Keratinocyte (primary cell): Measurements from ENCODE around the gene ATF3. TPM values are rescaled to one million over a fixed set of nuclear protein-coding genes. Genes with fewer than 3 reads are reported as not detected.

ENCODE experiments used
- DNase-seq: peaks from one replicate; pipeline ENCODE4 v3.0.0-alpha.2; 2011; ENCODE audit warnings: low read depth, missing footprints, low spot score
- FAIRE-seq: peaks from 2 replicates; lab custom pipeline; 2011; peaks lifted over from hg19 to GRCh38; lab: Jason Lieb, UNC
- H2AFZ ChIP-seq: 2 replicates; pipeline ENCODE4 v1.6.0; 2012; ENCODE audit warnings: low read length, control low read depth, inconsistent platforms; ENCODE audit not compliant: control insufficient read depth
- H3K27ac ChIP-seq: 2 replicates; pipeline ENCODE4 v1.5.1; 2011; ENCODE audit warnings: low read length; ENCODE audit not compliant: control insufficient read depth, insufficient read depth
- H3K27me3 ChIP-seq: 3 replicates; pipeline ENCODE4 v1.6.0; 2011; ENCODE audit warnings: low read length; ENCODE audit not compliant: control insufficient read depth, insufficient read depth; ENCODE audit errors: extremely low read depth
- H3K36me3 ChIP-seq, 2 experiments: 2 replicates in 1 of 2; 3 replicates in 1 of 2; pipeline ENCODE4 v1.5.1; 2011; ENCODE audit warnings: low read length in 2 of 2, mild to moderate bottlenecking in 1 of 2; ENCODE audit not compliant: control insufficient read depth in 2 of 2, insufficient read depth in 2 of 2; ENCODE audit errors: extremely low read depth in 1 of 2
- H3K4me1 ChIP-seq: 3 replicates; pipeline ENCODE4 v1.5.1; 2011; ENCODE audit warnings: low read length; ENCODE audit not compliant: control insufficient read depth, insufficient read depth; ENCODE audit errors: extremely low read depth
- H3K4me2 ChIP-seq: 3 replicates; pipeline ENCODE4 v1.6.0; 2011; ENCODE audit warnings: low read depth, low read length; ENCODE audit not compliant: control insufficient read depth, insufficient read depth; ENCODE audit errors: extremely low read depth
- H3K4me3 ChIP-seq, 3 experiments: fragments of 200-600 bp in 1 of 3; sonication (generic) in 1 of 3; 2 replicates in 2 of 3; 3 replicates in 1 of 3; pipeline ENCODE4 v1.5.1; 2011 to 2016; ENCODE audit warnings: low read length in 3 of 3, mild to moderate bottlenecking in 3 of 3, control low read depth in 2 of 3, inconsistent platforms in 1 of 3, low read depth in 1 of 3, mixed read lengths in 1 of 3, mixed run types in 1 of 3, moderate library complexity in 1 of 3; ENCODE audit not compliant: control insufficient read depth in 2 of 3, insufficient read depth in 2 of 3; ENCODE audit errors: extremely low read depth in 1 of 3
- H3K79me2 ChIP-seq: 2 replicates; pipeline ENCODE4 v1.6.0; 2012; ENCODE audit warnings: low read length; ENCODE audit not compliant: control insufficient read depth, insufficient read depth
- H3K9ac ChIP-seq: 3 replicates; pipeline ENCODE4 v1.6.0; 2011; ENCODE audit warnings: low read length; ENCODE audit not compliant: control insufficient read depth, insufficient read depth; ENCODE audit errors: extremely low read depth
- H3K9me1 ChIP-seq: 3 replicates; pipeline ENCODE4 v1.6.0; 2011; ENCODE audit warnings: low read length; ENCODE audit not compliant: control insufficient read depth, insufficient read depth; ENCODE audit errors: extremely low read depth
- H3K9me3 ChIP-seq: 2 replicates; pipeline ENCODE4 v1.5.1; 2012; ENCODE audit warnings: low read depth, low read length; ENCODE audit not compliant: control insufficient read depth
- H4K20me1 ChIP-seq: 3 replicates; pipeline ENCODE4 v1.6.0; 2011; ENCODE audit warnings: low read length; ENCODE audit not compliant: control insufficient read depth, insufficient read depth; ENCODE audit errors: extremely low read depth
- CTCF ChIP-seq, 3 experiments: IDR thresholded peaks in 1 of 3; conservative IDR thresholded peaks in 1 of 3; optimal IDR thresholded peaks in 1 of 3; 2 replicates in 2 of 3; 3 replicates in 1 of 3; pipeline versions ENCODE3 to v1.5.1; 2011; ENCODE audit warnings: low read length in 3 of 3, mild to moderate bottlenecking in 3 of 3, moderate library complexity in 2 of 3, control low read depth in 1 of 3, inconsistent platforms in 1 of 3; ENCODE audit not compliant: insufficient read depth in 2 of 3; ENCODE audit errors: extremely low read depth in 1 of 3
- EZH2 ChIP-seq: IDR thresholded peaks from one replicate; pipeline ENCODE4 v1.6.1; 2012; ENCODE audit warnings: inconsistent platforms, mild to moderate bottlenecking, low read length, moderate library complexity
- dilution Hi-C: fragments of 300-500 bp; cut with MboI; formaldehyde crosslinking; loops from one replicate; pipeline ENCODE4 v1.7.0; 2020; ENCODE audit warnings: low sequenced_read_pairs; ENCODE audit not compliant: extremely low pct_ligation_motif_present
- polyA plus RNA-seq, 5 experiments: library from polyadenylated mRNA; depleted of rRNA in 3 of 5; stranded (reverse) in 3 of 5; stranded (forward) in 1 of 5; unstranded in 1 of 5; fragments of >200 nt; gene quantifications; 1 replicate in 1 of 5; 2 replicates in 3 of 5; 3 replicates in 1 of 5; pipeline versions ENCODE4 v1.2.1 to v1.2.3, GENCODE V29; 2011 to 2012; ENCODE audit warnings: missing spikeins in 2 of 5, low read depth in 1 of 5, low replicate concordance in 1 of 5

The ATF3 gene
- polyA plus RNA-seq, 1 donor (not counting 4 experiments of a cell fraction or from before 2014, with no cell fraction given): 45.1 TPM

DNA sequence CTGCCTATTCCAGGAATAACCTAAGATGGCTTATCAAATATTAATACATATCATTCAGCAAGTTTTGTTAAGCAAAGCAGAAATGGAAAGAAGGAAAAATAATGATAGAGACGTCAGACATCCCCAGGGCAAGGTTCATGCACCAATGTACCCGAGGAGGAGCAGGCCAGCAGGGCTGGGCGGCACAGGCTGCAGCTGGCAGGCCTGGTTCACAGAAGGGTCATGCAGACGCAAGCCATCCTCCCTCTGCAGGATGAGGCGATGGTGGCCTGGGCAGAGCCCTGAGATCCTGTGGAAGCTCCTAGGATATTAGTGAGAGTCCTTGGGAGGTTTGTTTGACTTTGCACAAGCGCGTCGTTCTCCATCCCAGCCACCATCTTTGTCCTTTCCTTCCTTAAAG lies 61.0 kb downstream of the ATF3 start:
- Histone ChIP-seq H3K79me2 (no peaks in the 10 kb centered on the region), H3K4me1 (peaks cover 11% of the 10 kb centered on the region), H3K4me2 (no peak overlapping the region), H3K36me3 (no peaks in the 10 kb centered on the region), H2AFZ (no peak overlapping the region), H3K9me3 (no peaks in the 10 kb centered on the region), H4K20me1 (no peaks in the 10 kb centered on the region), H3K27ac (no peak overlapping the region), H3K9ac (no peak overlapping the region), H3K4me3 (no peak overlapping the region), H3K27me3 (peaks cover 3% of the 10 kb centered on the region), H3K9me1 (no peaks in the 10 kb centered on the region)
- TF ChIP-seq CTCF (optimal IDR thresholded peaks at IDR 0.05 in 1 of 3, IDR thresholded peaks at IDR 0.05 in 1 of 3, conservative IDR thresholded peaks at IDR 0.05 in 1 of 3; ENCODE audit: extremely low read depth in 1 of 3, insufficient read depth in 2 of 3, low read length in 3 of 3) (no peak), EZH2 (no peak)
- dilution Hi-C loops: no loop called here
- DNase-seq (no peak), FAIRE-seq (no peak)

DNA sequence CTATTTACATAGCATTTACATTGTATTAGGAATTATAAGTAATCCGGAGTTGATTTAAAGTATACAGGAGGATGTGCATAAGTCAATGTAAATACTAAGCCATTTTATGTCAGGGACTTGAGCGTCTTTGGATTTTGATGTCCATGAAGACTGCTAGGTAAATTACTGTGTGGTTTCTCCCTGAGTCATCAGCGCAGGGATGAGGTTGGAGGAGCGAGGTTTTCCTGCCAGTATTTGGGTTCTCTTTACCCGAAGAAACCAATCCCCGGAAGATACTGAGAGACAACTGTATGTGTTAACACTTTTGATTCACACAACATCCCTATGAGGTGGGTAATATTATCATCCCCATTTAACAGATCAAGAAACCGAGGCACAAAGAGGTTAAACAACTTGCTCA lies 61.7 kb downstream of the ATF3 start:
- Histone ChIP-seq H3K36me3 (no peaks in the 10 kb centered on the region), H3K27me3 (peaks cover 3% of the 10 kb centered on the region), H3K27ac (no peak overlapping the region), H2AFZ (no peak overlapping the region), H3K4me3 (no peak overlapping the region), H3K4me2 (no peak overlapping the region), H3K9ac (no peak overlapping the region), H4K20me1 (no peaks in the 10 kb centered on the region), H3K79me2 (no peaks in the 10 kb centered on the region), H3K9me1 (no peaks in the 10 kb centered on the region), H3K9me3 (no peaks in the 10 kb centered on the region), H3K4me1 (peaks cover 11% of the 10 kb centered on the region)
- no peak for TF ChIP-seq EZH2
- no peak for TF ChIP-seq CTCF (optimal IDR thresholded peaks at IDR 0.05 in 1 of 3, IDR thresholded peaks at IDR 0.05 in 1 of 3, conservative IDR thresholded peaks at IDR 0.05 in 1 of 3; ENCODE audit: extremely low read depth in 1 of 3, insufficient read depth in 2 of 3, low read length in 3 of 3)
- no peak for DNase-seq
- dilution Hi-C loops: no loop called here
- FAIRE-seq: no peak

Other genes starting within 250 kb of the ATF3 start
- 11.5 to 16.5 TPM (median 12.7 TPM) in 3 replicates for gene PACC1, start 193.9 kb upstream of the ATF3 start, polyA plus RNA-seq
- 37.8 to 72.2 TPM (median 65.6 TPM) in 3 replicates for gene NENF, start 175.8 kb upstream of the ATF3 start, polyA plus RNA-seq
- not detected in 3 replicates for gene BATF3, start 91.1 kb downstream of the ATF3 start, polyA plus RNA-seq
- 14.1 to 25.5 TPM (median 20.5 TPM) in 3 replicates for gene NSL1, start 183.0 kb downstream of the ATF3 start, polyA plus RNA-seq
- gene TATDN3, start 183.1 kb downstream of the ATF3 start, polyA plus RNA-seq: 9.0 to 11.6 TPM (median 10.5 TPM) in 3 replicates
- not detected in 3 replicates for gene SPATA45, start 238.9 kb downstream of the ATF3 start, polyA plus RNA-seq
- 3.3 to 6.4 TPM (median 4.0 TPM) in 3 replicates for gene FLVCR1, start 249.5 kb downstream of the ATF3 start, polyA plus RNA-seq